GM18511 (cell line): ENCODE results near the gene ACSF2.

ENCODE experiments used
- ATAC-seq: cut with Tn5 transposase; IDR thresholded peaks from one replicate; pipeline ENCODE4 v1.9.1; 2021; ENCODE audit warnings: mild to moderate bottlenecking, moderate library complexity; ENCODE audit not compliant: unreplicated experiment

ACSF2 gene

GRCh38 chr17:50476545-50477315 is 50.7 kb downstream of the ACSF2 start:
- no peak for ATAC-seq

- ATAC-seq, result no peak
Measured at GRCh38 chr17:50477976-50478375, 52.0 kb downstream of the ACSF2 start.

- ATAC-seq, result peak; percentile 84
Measured at GRCh38 chr17:50478391-50479381, 52.7 kb downstream of the ACSF2 start, which contains the start of gene RSAD1. TSS of gene RSAD1 (plus strand) at chr17:50478860. CDS start at chr17:50478885, 25 bp downstream.

- peak; percentile 45 for ATAC-seq
Measured at GRCh38 chr17:50479522-50480141, 53.6 kb downstream of the ACSF2 start.

GRCh38 chr17:50480142-50480764 is 54.2 kb downstream of the ACSF2 start:
- ATAC-seq, result no peak

GRCh38 chr17:50480854-50481490 is 55.0 kb downstream of the ACSF2 start:
- no peak for ATAC-seq

- no peak for ATAC-seq
Measured at GRCh38 chr17:50481648-50482047, 55.6 kb downstream of the ACSF2 start.

- ATAC-seq, result no peak
Measured at GRCh38 chr17:50482110-50482509, 56.1 kb downstream of the ACSF2 start.

GRCh38 chr17:50482516-50482915 is 56.5 kb downstream of the ACSF2 start:
- no peak for ATAC-seq

- ATAC-seq, result no peak
Measured at GRCh38 chr17:50483266-50483665, 57.2 kb downstream of the ACSF2 start.

- no peak for ATAC-seq
Measured at GRCh38 chr17:50484386-50485155, 58.6 kb downstream of the ACSF2 start.

GRCh38 chr17:50487213-50488096 is 61.4 kb downstream of the ACSF2 start:
- no peak for ATAC-seq

GRCh38 chr17:50488880-50489279 is 62.9 kb downstream of the ACSF2 start:
- ATAC-seq, result no peak

- ATAC-seq, result no peak
Measured at GRCh38 chr17:50491505-50491904, 65.5 kb downstream of the ACSF2 start.

GRCh38 chr17:50492214-50492613 is 66.2 kb downstream of the ACSF2 start:
- ATAC-seq, result no peak

GRCh38 chr17:50493744-50494143 is 67.7 kb downstream of the ACSF2 start:
- no peak for ATAC-seq

GRCh38 chr17:50495217-50495823 is 69.3 kb downstream of the ACSF2 start:
- ATAC-seq, result no peak

GRCh38 chr17:50495918-50496317 is 69.9 kb downstream of the ACSF2 start:
- no peak for ATAC-seq
